H1 (cell line): ENCODE measurements around the gene IKZF1. TPM values are rescaled to one million over a fixed set of nuclear protein-coding genes. Genes with fewer than 3 reads are reported as not detected.
A peak's percentile ranks its signal among the peaks of the same experiment; 100 is the strongest.

Experiments used
- CTCF ChIA-PET: fragments of 300-600 bp; sonication (Branson Sonifier 250); formaldehyde crosslinking; loops from one replicate; lab custom pipeline; 2021; ENCODE audit not compliant: partially characterized antibody; lab: Charles Lee
- POLR2A ChIA-PET: fragments of 300-600 bp; sonication (Branson Sonifier 250); formaldehyde crosslinking; loops from one replicate; lab custom pipeline; 2021; ENCODE audit warnings: inconsistent platforms; ENCODE audit not compliant: partially characterized antibody; lab: Charles Lee
- DNase-seq, 2 experiments: peaks; one replicate each; pipeline versions ENCODE4 v3.0.0 to v3.0.0-alpha.2; 2010 to 2022; ENCODE audit warnings: low spot score in 2 of 2, low read depth in 1 of 2, mixed read lengths in 1 of 2
- FAIRE-seq: peaks from 2 replicates; lab custom pipeline; 2011; peaks lifted over from hg19 to GRCh38; lab: Jason Lieb, UNC
- H2AFZ ChIP-seq: 2 replicates; pipeline ENCODE4 v1.8.1; 2012; ENCODE audit warnings: low read length, inconsistent platforms
- H2AK5ac ChIP-seq: 2 replicates; pipeline ENCODE4 v1.6.1; 2013; ENCODE audit warnings: low read depth, low read length
- H2BK120ac ChIP-seq: replicated peaks from 2 replicates; pipeline ENCODE3; 2013; ENCODE audit warnings: low read depth, low read length, inconsistent platforms
- H2BK12ac ChIP-seq: 2 replicates; pipeline ENCODE4 v1.6.1; 2013; ENCODE audit warnings: low read depth, low read length
- H2BK15ac ChIP-seq: 2 replicates; pipeline ENCODE4 v1.6.1; 2013; ENCODE audit warnings: low read length
- H2BK20ac ChIP-seq: 2 replicates; pipeline ENCODE4 v1.6.1; 2013; ENCODE audit warnings: low read length
- H2BK5ac ChIP-seq: 2 replicates; pipeline ENCODE4 v1.6.1; 2013; ENCODE audit warnings: low read depth, low read length
- H3K14ac ChIP-seq: 2 replicates; pipeline ENCODE4 v1.6.1; 2013; ENCODE audit warnings: inconsistent platforms; ENCODE audit not compliant: insufficient read length
- H3K18ac ChIP-seq: 2 replicates; pipeline ENCODE4 v1.6.1; 2013; ENCODE audit warnings: low read length; ENCODE audit errors: extremely low read depth
- H3K23ac ChIP-seq: 2 replicates; pipeline ENCODE4 v1.6.1; 2013; ENCODE audit warnings: inconsistent platforms; ENCODE audit not compliant: insufficient read length
- H3K23me2 ChIP-seq: 2 replicates; pipeline ENCODE4 v1.6.1; 2013; ENCODE audit warnings: low read depth, low read length
- H3K27ac ChIP-seq: 2 replicates; pipeline ENCODE4 v1.6.1; 2011; ENCODE audit warnings: low read depth, low read length, inconsistent platforms
- H3K27me3 ChIP-seq, 4 experiments: replicated peaks in 1 of 4; 1 replicate in 1 of 4; 2 replicates in 3 of 4; pipeline versions ENCODE4 v1.6.1 to v1.8.1; 2011 to 2013; ENCODE audit warnings: low read length in 3 of 4, mild to moderate bottlenecking in 3 of 4, inconsistent platforms in 2 of 4, mixed read lengths in 2 of 4, moderate library complexity in 1 of 4; ENCODE audit not compliant: control insufficient read depth in 3 of 4, insufficient read depth in 3 of 4; ENCODE audit errors: extremely low read depth in 1 of 4
- H3K36me3 ChIP-seq, 4 experiments: 2 replicates each; pipeline versions ENCODE4 v1.6.1 to v1.8.1; 2011 to 2013; ENCODE audit warnings: mild to moderate bottlenecking in 4 of 4, low read length in 3 of 4, moderate library complexity in 2 of 4, control low read depth in 1 of 4, inconsistent platforms in 1 of 4; ENCODE audit not compliant: insufficient read depth in 4 of 4, control insufficient read depth in 2 of 4
- H3K4ac ChIP-seq: replicated peaks from 2 replicates; pipeline ENCODE3; 2013; ENCODE audit warnings: low read length, low read depth, mixed read lengths, inconsistent platforms; ENCODE audit not compliant: insufficient read length
- H3K4me1 ChIP-seq, 4 experiments: replicated peaks in 1 of 4; 1 replicate in 1 of 4; 2 replicates in 3 of 4; pipeline versions ENCODE4 v1.6.1 to v1.8.1; 2011 to 2013; ENCODE audit warnings: low read length in 3 of 4, inconsistent platforms in 2 of 4, mixed read lengths in 1 of 4; ENCODE audit not compliant: insufficient read depth in 4 of 4, control insufficient read depth in 3 of 4
- H3K4me2 ChIP-seq, 2 experiments: 2 replicates each; pipeline versions ENCODE4 v1.6.1 to v1.8.1; 2011 to 2013; ENCODE audit warnings: low read depth in 2 of 2, low read length in 2 of 2, control low read depth in 1 of 2, inconsistent platforms in 1 of 2, mild to moderate bottlenecking in 1 of 2; ENCODE audit not compliant: insufficient read depth in 1 of 2
- H3K4me3 ChIP-seq, 4 experiments: fragments of 200-600, 300-600 bp in 1 of 4; sonication (generic), shearing (Covaris generic), sonication (Bioruptor Twin) in 1 of 4; 2 replicates each; pipeline versions ENCODE4 v1.5.1 to v1.8.1; 2011 to 2016; ENCODE audit warnings: low read length in 4 of 4, low read depth in 3 of 4, control low read depth in 2 of 4, inconsistent platforms in 2 of 4, mild to moderate bottlenecking in 2 of 4, mixed read lengths in 1 of 4, moderate library complexity in 1 of 4; ENCODE audit not compliant: insufficient read depth in 2 of 4; ENCODE audit errors: extremely low read depth in 1 of 4
- H3K56ac ChIP-seq: replicated peaks from 2 replicates; pipeline ENCODE3; 2013; ENCODE audit warnings: low read depth, mild to moderate bottlenecking, mixed read lengths, low read length, inconsistent platforms; ENCODE audit not compliant: insufficient read length
- H3K79me1 ChIP-seq: 2 replicates; pipeline ENCODE4 v1.6.1; 2013; ENCODE audit warnings: low read depth, low read length, control low read depth
- H3K79me2 ChIP-seq, 2 experiments: 2 replicates each; pipeline versions ENCODE4 v1.6.1 to v1.8.1; 2012 to 2013; ENCODE audit warnings: low read length in 2 of 2, mild to moderate bottlenecking in 2 of 2, inconsistent platforms in 1 of 2; ENCODE audit not compliant: insufficient read depth in 2 of 2, control insufficient read depth in 1 of 2
- H3K9ac ChIP-seq, 4 experiments: replicated peaks in 1 of 4; 1 replicate in 1 of 4; 2 replicates in 3 of 4; pipeline versions ENCODE4 v1.6.1 to v1.8.1; 2011 to 2013; ENCODE audit warnings: low read depth in 3 of 4, low read length in 3 of 4, control low read depth in 2 of 4, mild to moderate bottlenecking in 2 of 4, moderate library complexity in 2 of 4, inconsistent platforms in 1 of 4; ENCODE audit errors: extremely low read depth in 1 of 4
- H3K9me3 ChIP-seq, 2 experiments: 2 replicates each; pipeline versions ENCODE4 v1.6.1 to v1.8.1; 2012 to 2013; ENCODE audit warnings: mild to moderate bottlenecking in 2 of 2, moderate library complexity in 2 of 2, control low read depth in 1 of 2, inconsistent platforms in 1 of 2, low read depth in 1 of 2, low read length in 1 of 2, mixed read lengths in 1 of 2; ENCODE audit not compliant: insufficient read depth in 2 of 2
- H4K20me1 ChIP-seq, 2 experiments: replicated peaks in 1 of 2; 2 replicates each; pipeline versions ENCODE3 to v1.8.1; 2011 to 2013; ENCODE audit warnings: inconsistent platforms in 2 of 2, low read length in 2 of 2, mild to moderate bottlenecking in 1 of 2; ENCODE audit not compliant: insufficient read depth in 2 of 2, control insufficient read depth in 1 of 2
- H4K5ac ChIP-seq: 2 replicates; pipeline ENCODE4 v1.6.1; 2013; ENCODE audit warnings: low read length, low read depth, mixed read lengths, inconsistent platforms; ENCODE audit not compliant: insufficient read length
- H4K8ac ChIP-seq: 2 replicates; pipeline ENCODE4 v1.8.0; 2013; ENCODE audit warnings: mild to moderate bottlenecking, moderate library complexity, low read length, inconsistent platforms; ENCODE audit not compliant: insufficient read depth; ENCODE audit errors: extremely low read depth
- H4K91ac ChIP-seq: replicated peaks from 2 replicates; pipeline ENCODE3; 2013; ENCODE audit warnings: low read length, mixed read lengths, inconsistent platforms; ENCODE audit not compliant: insufficient read length
- CHD2 ChIP-seq: IDR thresholded peaks from 2 replicates; pipeline ENCODE4 v1.6.1; 2012; ENCODE audit warnings: low read length, improper control_type of control experiment
- EGR1 ChIP-seq: IDR thresholded peaks from 2 replicates; pipeline ENCODE4 v1.6.1; 2011; ENCODE audit warnings: low read depth, low read length, borderline replicate concordance
- POLR2AphosphoS5 ChIP-seq: IDR thresholded peaks from 2 replicates; pipeline ENCODE4 v1.6.1; 2011; ENCODE audit warnings: low read depth, low read length
- RBBP5 ChIP-seq: IDR thresholded peaks from 2 replicates; pipeline ENCODE4 v1.7.1; 2012; ENCODE audit warnings: low read depth, mild to moderate bottlenecking, inconsistent platforms, low read length, moderate library complexity, borderline replicate concordance
- SRF ChIP-seq: IDR thresholded peaks from 2 replicates; pipeline ENCODE4 v1.6.1; 2011; ENCODE audit warnings: mild to moderate bottlenecking, low read depth, low read length, moderate library complexity
- SUZ12 ChIP-seq: fragments of 200-600 bp; sonication (generic); IDR thresholded peaks from 2 replicates; pipeline ENCODE4 v1.6.1; 2012; ENCODE audit warnings: mild to moderate bottlenecking, inconsistent platforms, low read length, moderate library complexity, mixed read lengths
- TAF1 ChIP-seq: IDR thresholded peaks from 2 replicates; pipeline ENCODE4 v1.6.1; 2011; ENCODE audit warnings: mild to moderate bottlenecking, low read depth, low read length
- TAF7 ChIP-seq: optimal IDR thresholded peaks from 2 replicates; pipeline ENCODE3; 2011; ENCODE audit warnings: low read depth, mild to moderate bottlenecking, inconsistent platforms, low read length, moderate library complexity, borderline replicate concordance
- WGBS, 2 experiments: shearing (Covaris generic) in 1 of 2; methylation state at CpG; one replicate each; pipeline versions ENCODE4 v1.1.6 to v1.1.7; 2013 to 2015; ENCODE audit warnings: low lambda C conversion rate in 2 of 2, mixed read lengths in 2 of 2, inconsistent platforms in 1 of 2, low coverage in 1 of 2, missing lambda C conversion rate in 1 of 2; ENCODE audit not compliant: insufficient replicate concordance in 2 of 2, insufficient coverage in 1 of 2, insufficient read length in 1 of 2; ENCODE audit errors: extremely low coverage in 1 of 2, missing lambda C conversion rate in 1 of 2; 5-methylcytosine and 5-hydroxymethylcytosine counted together
- polyA plus RNA-seq, 7 experiments: library from polyadenylated mRNA; depleted of rRNA in 3 of 7; stranded (reverse) in 5 of 7; unstranded in 2 of 7; fragments of >200 nt in 5 of 7; fragments of 200-250 nt in 2 of 7; gene quantifications; 1 replicate in 5 of 7; 2 replicates in 1 of 7; 4 replicates in 1 of 7; pipeline versions ENCODE4 v1.2.1 to v1.2.3, GENCODE V29; 2011 to 2013; ENCODE audit warnings: missing spikeins in 2 of 7, mixed read lengths in 2 of 7
- total RNA-seq: library from RNA; stranded (reverse); fragmentation: NEBNext Ultra II Directional; extraction: Animal tissue kit (Norgen Biotek cat#: 25700); gene quantifications from 2 replicates; pipeline ENCODE4 v1.2.1, GENCODE V29; 2021

Gene IKZF1
- total and polyA plus RNA-seq, 2 of the 8 experiments (the other 6 are each of a cell fraction or from before 2014, with no cell fraction given), result 0.74 to 1.5 TPM

DNA sequence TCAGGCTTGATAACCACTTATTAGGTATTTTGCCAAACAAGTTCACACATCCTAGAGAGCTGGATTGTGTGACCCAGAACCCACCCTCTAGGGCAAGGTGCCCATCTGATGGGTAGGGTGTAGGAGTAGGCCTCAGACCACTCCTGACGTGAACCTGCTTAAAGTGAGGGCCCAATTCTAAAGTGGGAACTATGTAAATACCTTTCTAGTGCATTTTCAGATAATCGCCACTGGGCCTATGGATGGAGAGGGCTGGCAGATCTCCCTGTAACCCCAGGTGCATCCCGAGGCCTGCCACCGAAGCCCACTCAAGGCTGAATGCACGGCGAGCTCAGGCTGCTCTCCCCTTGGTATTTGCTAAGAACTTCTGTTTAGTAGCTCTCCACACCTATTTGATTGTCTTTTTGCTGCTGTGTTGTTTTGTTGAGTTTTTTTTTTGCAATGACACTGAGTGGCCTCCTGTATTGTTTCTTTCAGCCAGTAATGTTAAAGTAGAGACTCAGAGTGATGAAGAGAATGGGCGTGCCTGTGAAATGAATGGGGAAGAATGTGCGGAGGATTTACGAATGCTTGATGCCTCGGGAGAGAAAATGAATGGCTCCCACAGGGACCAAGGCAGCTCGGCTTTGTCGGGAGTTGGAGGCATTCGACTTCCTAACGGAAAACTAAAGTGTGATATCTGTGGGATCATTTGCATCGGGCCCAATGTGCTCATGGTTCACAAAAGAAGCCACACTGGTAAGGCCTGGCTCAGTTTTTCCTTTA is 71.7 kb downstream of the IKZF1 start:
- Histone ChIP-seq H3K79me2 (no peaks in the 10 kb centered on the region), H2BK5ac (no peak overlapping the region), H3K9me3 (no peaks in the 10 kb centered on the region), H3K23me2 (no peaks in the 10 kb centered on the region), H4K91ac (no peak overlapping the region), H3K4me1 (peaks cover 6 to 22% (median 14%) of the 10 kb centered on the region in 4 experiments), H2AFZ (no peak overlapping the region), H3K27ac (no peak overlapping the region), H3K4ac (no peak overlapping the region), H3K14ac (no peak overlapping the region), H2BK15ac (peak overlapping the region; percentile 33; the same call in 1 of the 2 replicates), H2AK5ac (no peak overlapping the region), H3K23ac (no peak overlapping the region), H2BK120ac (peak overlapping the region; percentile 2), H2BK12ac (0 out of 2 replicates have a peak overlapping the region, but pooled peaks have one; percentile 19), H4K5ac (no peak overlapping the region), H3K4me3 (no peak overlapping the region), H4K8ac (no peak overlapping the region), H3K79me1 (no peaks in the 10 kb centered on the region), H3K18ac (0 out of 2 replicates have a peak overlapping the region, but pooled peaks have one; percentile 1), H2BK20ac (no peak overlapping the region; the same call in 1 of the 2 replicates), H4K20me1 (no peaks in the 10 kb centered on the region), H3K56ac (no peak overlapping the region), H3K36me3 (no peaks in the 10 kb centered on the region), H3K27me3 (no peaks in the 10 kb centered on the region), H3K9ac (no peak overlapping the region), H3K4me2 (no peak overlapping the region)
- TF ChIP-seq SRF (no peak), TAF7 (no peak), RBBP5 (no peak), POLR2AphosphoS5 (no peak), TAF1 (no peak), EGR1 (no peak), SUZ12 (no peak), CHD2 (no peak)
- WGBS, 2 experiments, result 92% methylated on average over 15 of the region's 15 CpGs; no CpG with 5 or more reads in 1 of the 2 experiments
- FAIRE-seq, result no peak
- POLR2A ChIA-PET, result no interaction called here
- CTCF ChIA-PET, result interaction anchor here (0.9 to 2.2 kb wide), 8 partner anchors 8 to 234 kb away, joined by 3 to 7 read pairs (median 3); no protein-coding TSS in a partner anchor
- no peak for DNase-seq
